ENCODE measurements around the gene FAM219A.
"Not testable (repeated sequence)": the region's sequence is repeated elsewhere in the genome, so short reads cannot be mapped to it uniquely, and the experiment has no call there.

- not testable (repeated sequence) for TF ChIP-seq CTCF, POLR2A (IDR thresholded peaks at IDR 0.05)
Observed at GRCh38 chr9:34438465-34438864, 19.9 kb downstream of the FAM219A start.

All from lower leg skin (tissue), 3 donors.